ENCODE measurements around the gene ARHGEF4.

DNA sequence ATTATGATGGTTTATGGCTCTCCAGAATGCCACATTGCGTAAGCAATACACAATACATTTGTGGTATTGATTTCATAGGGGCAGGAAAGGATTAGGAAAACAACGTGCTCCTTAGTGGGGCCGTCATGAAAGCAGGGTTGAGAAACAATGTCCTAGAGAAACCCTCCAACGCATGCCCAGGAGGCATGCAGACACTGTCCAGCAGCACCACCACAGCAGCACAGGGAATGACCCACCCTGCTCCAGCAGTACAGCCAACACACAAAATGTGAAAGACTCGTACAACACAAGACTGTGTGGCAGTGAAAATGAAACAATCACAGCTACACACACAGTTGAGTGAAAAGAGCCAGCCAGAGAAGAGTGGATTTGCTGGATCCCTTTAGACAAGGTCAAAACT, 190.2 kb downstream of the ARHGEF4 start:
- TF ChIP-seq ESRRA (CRISPR knock-in tag; IDR thresholded peaks at IDR 0.05; ENCODE audit: borderline replicate concordance) (no peak), GABPB1 (CRISPR knock-in tag; IDR thresholded peaks at IDR 0.05) (no peak), KAT7 (CRISPR knock-in tag; IDR thresholded peaks at IDR 0.05; ENCODE audit: borderline replicate concordance) (no peak), ZNF532 (CRISPR knock-in tag; IDR thresholded peaks at IDR 0.05; ENCODE audit: borderline replicate concordance) (no peak), ZNF232 (CRISPR knock-in tag; IDR thresholded peaks at IDR 0.05) (no peak)
- TF ChIP-seq, protein P1, sequence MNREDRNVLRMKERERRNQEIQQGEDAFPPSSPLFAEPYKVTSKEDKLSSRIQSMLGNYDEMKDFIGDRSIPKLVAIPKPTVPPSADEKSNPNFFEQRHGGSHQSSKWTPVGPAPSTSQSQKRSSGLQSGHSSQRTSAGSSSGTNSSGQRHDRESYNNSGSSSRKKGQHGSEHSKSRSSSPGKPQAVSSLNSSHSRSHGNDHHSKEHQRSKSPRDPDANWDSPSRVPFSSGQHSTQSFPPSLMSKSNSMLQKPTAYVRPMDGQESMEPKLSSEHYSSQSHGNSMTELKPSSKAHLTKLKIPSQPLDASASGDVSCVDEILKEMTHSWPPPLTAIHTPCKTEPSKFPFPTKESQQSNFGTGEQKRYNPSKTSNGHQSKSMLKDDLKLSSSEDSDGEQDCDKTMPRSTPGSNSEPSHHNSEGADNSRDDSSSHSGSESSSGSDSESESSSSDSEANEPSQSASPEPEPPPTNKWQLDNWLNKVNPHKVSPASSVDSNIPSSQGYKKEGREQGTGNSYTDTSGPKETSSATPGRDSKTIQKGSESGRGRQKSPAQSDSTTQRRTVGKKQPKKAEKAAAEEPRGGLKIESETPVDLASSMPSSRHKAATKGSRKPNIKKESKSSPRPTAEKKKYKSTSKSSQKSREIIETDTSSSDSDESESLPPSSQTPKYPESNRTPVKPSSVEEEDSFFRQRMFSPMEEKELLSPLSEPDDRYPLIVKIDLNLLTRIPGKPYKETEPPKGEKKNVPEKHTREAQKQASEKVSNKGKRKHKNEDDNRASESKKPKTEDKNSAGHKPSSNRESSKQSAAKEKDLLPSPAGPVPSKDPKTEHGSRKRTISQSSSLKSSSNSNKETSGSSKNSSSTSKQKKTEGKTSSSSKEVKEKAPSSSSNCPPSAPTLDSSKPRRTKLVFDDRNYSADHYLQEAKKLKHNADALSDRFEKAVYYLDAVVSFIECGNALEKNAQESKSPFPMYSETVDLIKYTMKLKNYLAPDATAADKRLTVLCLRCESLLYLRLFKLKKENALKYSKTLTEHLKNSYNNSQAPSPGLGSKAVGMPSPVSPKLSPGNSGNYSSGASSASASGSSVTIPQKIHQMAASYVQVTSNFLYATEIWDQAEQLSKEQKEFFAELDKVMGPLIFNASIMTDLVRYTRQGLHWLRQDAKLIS (CRISPR knock-in tag; IDR thresholded peaks at IDR 0.05; ENCODE audit: borderline replicate concordance), result no peak
